Choroid plexus epithelial cell (primary cell): ENCODE measurements around the gene SERPIND1.
A peak's percentile ranks its signal among the peaks of the same experiment; 100 is the strongest.

Experiments
- DNase-seq: peaks from one replicate; pipeline ENCODE4 v3.0.0-alpha.2; 2010; ENCODE audit warnings: low read depth
- H3K4me3 ChIP-seq: 2 replicates; pipeline ENCODE4 v1.5.1; 2011; ENCODE audit warnings: low read depth, mild to moderate bottlenecking, control low read depth, low read length, moderate library complexity
- CTCF ChIP-seq: conservative IDR thresholded peaks from 2 replicates; pipeline ENCODE4 v1.5.1; 2011; ENCODE audit warnings: low read depth, mild to moderate bottlenecking, control low read depth, inconsistent platforms, low read length, moderate library complexity

SERPIND1 gene

GRCh38 chr22:20805972-20806471 lies 32.1 kb downstream of the SERPIND1 start:
- TF ChIP-seq CTCF = no peak
- DNase-seq = peak; percentile 47
- no peak overlapping the region for H3K4me3 ChIP-seq

DNA sequence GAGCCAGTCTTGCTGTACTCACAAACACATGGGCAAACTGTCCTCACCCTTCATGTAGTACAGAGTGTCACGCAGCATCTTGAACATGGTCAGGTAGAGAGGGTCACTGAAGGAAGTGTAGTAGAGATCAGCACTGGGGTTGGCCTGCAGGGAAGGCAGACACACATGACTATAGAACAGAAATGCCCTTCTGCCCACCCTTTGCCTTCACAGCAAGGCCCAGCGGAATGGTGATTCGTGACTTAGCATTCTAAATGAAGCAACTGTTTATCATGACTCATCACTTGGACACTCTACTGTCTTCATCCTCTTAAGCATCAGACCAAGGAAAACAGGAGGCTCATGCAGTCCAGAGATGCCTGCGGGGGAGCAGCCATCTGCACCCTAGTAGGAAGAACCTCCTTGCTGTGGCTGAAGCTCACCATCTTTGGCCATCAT lies 33.4 kb downstream of the SERPIND1 start:
- peak; percentile 94 for DNase-seq
- no peak for TF ChIP-seq CTCF
- no peak overlapping the region for H3K4me3 ChIP-seq

- no peak for DNase-seq
- TF ChIP-seq CTCF = no peak
These were observed 34.9 kb downstream of the SERPIND1 start for GRCh38 chr22:20808844-20809243.

DNA sequence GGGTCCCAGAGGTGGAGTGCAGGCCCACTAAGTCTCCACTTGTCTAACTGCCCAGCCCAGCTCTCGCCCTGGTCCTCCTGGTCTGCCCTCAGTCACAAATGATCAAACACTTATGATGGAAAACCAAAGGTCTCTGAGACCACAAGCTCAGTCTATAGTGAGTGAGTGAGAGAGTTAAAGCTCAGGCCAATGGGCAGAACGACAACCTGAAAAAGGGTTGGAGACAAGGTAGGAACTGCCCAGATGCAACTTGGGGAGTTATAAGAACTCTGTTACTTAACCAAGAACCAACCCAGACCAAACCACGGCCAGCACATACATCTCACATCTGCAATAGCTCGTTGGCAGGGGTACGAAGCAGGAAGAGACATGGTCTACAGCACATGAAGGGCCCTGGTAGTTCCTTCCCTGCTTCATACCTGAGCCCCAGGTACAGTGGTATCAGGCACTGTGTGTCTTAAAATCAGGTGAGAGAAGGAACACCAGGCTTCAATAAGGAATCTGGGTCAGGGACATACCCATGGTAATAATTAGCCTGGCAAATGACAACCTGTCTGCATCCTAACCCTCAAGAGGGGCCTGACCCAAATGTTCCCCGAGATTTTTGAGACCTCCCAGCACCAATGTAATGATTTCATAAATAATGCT lies 35.7 kb downstream of the SERPIND1 start:
- H3K4me3 ChIP-seq = no peak overlapping the region
- no peak for TF ChIP-seq CTCF
- DNase-seq = no peak

More at GRCh38 chr22:20808844-20809243, 34.9 kb downstream of the SERPIND1 start:
- H3K4me3 ChIP-seq = no peak overlapping the region

DNA sequence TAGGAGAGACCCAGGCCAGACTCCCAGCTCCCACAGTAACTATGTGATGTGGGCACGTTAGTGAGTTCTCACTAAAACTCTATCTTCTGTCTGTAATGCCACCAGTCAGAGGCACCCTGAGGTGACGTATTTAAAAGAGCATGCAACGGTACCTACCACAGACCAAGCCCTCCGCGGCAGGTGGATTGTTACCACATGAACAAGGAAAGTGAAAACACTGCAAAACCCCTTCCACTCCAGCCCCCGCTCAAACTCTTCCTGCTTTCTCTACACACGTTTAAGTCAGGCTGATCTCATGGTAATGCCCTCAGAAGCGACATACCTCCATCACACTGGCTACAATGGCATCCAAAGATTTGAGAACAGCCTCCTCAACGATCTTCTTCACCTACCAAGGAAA lies 36.7 kb downstream of the SERPIND1 start:
- no peak for DNase-seq
- H3K4me3 ChIP-seq = no peak overlapping the region
- TF ChIP-seq CTCF = no peak

GRCh38 chr22:20811171-20811570 lies 37.3 kb downstream of the SERPIND1 start:
- DNase-seq = no peak
- TF ChIP-seq CTCF = no peak
- no peak overlapping the region for H3K4me3 ChIP-seq
